Measurements from ENCODE around the gene MCC.

DNA sequence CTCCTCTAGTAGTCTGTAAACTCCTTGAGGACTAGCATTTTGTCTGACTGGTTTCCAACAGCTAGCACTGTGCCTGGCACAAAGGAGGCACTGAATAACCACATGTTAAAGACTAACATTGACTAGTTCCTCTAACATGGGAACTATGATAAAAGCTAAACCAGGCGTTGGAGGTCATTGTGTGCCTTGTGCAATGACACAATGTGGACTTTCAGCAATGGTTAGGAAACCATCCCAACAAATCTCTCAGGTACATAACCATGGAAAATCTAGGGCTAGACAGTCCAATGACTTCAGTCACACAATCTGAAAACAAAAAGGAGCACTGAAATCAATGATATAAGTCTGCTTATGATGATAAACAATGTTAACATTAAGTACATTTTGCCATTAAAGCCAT lies 311.0 kb downstream of the MCC start:
- TF ChIP-seq, protein P1, sequence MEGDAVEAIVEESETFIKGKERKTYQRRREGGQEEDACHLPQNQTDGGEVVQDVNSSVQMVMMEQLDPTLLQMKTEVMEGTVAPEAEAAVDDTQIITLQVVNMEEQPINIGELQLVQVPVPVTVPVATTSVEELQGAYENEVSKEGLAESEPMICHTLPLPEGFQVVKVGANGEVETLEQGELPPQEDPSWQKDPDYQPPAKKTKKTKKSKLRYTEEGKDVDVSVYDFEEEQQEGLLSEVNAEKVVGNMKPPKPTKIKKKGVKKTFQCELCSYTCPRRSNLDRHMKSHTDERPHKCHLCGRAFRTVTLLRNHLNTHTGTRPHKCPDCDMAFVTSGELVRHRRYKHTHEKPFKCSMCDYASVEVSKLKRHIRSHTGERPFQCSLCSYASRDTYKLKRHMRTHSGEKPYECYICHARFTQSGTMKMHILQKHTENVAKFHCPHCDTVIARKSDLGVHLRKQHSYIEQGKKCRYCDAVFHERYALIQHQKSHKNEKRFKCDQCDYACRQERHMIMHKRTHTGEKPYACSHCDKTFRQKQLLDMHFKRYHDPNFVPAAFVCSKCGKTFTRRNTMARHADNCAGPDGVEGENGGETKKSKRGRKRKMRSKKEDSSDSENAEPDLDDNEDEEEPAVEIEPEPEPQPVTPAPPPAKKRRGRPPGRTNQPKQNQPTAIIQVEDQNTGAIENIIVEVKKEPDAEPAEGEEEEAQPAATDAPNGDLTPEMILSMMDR (IDR thresholded peaks at IDR 0.05; ENCODE audit: insufficient read depth, low read length): no peak
- TF ChIP-seq GABPA (IDR thresholded peaks at IDR 0.05; ENCODE audit: low read depth) (no peak), POLR2AphosphoS5 (IDR thresholded peaks at IDR 0.05; ENCODE audit: low read depth) (no peak)
- TF ChIP-seq, protein P2, sequence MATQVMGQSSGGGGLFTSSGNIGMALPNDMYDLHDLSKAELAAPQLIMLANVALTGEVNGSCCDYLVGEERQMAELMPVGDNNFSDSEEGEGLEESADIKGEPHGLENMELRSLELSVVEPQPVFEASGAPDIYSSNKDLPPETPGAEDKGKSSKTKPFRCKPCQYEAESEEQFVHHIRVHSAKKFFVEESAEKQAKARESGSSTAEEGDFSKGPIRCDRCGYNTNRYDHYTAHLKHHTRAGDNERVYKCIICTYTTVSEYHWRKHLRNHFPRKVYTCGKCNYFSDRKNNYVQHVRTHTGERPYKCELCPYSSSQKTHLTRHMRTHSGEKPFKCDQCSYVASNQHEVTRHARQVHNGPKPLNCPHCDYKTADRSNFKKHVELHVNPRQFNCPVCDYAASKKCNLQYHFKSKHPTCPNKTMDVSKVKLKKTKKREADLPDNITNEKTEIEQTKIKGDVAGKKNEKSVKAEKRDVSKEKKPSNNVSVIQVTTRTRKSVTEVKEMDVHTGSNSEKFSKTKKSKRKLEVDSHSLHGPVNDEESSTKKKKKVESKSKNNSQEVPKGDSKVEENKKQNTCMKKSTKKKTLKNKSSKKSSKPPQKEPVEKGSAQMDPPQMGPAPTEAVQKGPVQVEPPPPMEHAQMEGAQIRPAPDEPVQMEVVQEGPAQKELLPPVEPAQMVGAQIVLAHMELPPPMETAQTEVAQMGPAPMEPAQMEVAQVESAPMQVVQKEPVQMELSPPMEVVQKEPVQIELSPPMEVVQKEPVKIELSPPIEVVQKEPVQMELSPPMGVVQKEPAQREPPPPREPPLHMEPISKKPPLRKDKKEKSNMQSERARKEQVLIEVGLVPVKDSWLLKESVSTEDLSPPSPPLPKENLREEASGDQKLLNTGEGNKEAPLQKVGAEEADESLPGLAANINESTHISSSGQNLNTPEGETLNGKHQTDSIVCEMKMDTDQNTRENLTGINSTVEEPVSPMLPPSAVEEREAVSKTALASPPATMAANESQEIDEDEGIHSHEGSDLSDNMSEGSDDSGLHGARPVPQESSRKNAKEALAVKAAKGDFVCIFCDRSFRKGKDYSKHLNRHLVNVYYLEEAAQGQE (IDR thresholded peaks at IDR 0.05; ENCODE audit: insufficient replicate concordance, low read depth): no peak
